Breast epithelium (tissue), 4 donors: ENCODE data around the gene MYO5B. TPM values are rescaled to one million over a fixed set of nuclear protein-coding genes. Genes with fewer than 3 reads are reported as not detected.
A peak's percentile ranks its signal among the peaks of the same experiment; 100 is the strongest.

Source experiments
- DNase-seq, 2 donors: peaks; one replicate each; pipeline ENCODE4 v3.0.0-alpha.2; 2019; ENCODE audit warnings: low spot score in 2 of 2
- H3K27ac ChIP-seq, 2 donors: fragments of 200-600 bp; sonication (generic) in 1 of 2; one replicate each; pipeline ENCODE4 v1.5.1; 2016 to 2019; ENCODE audit warnings: mild to moderate bottlenecking in 1 of 2
- H3K27me3 ChIP-seq, 2 donors: fragments of 200-600 bp; sonication (generic) in 1 of 2; one replicate each; pipeline versions ENCODE4 v1.5.1 to v1.6.0; 2017 to 2019; ENCODE audit warnings: control low read depth in 1 of 2, mild to moderate bottlenecking in 1 of 2
- H3K36me3 ChIP-seq: fragments of 200-600 bp; one replicate; pipeline ENCODE4 v1.5.1; 2019
- H3K4me1 ChIP-seq, 2 donors: fragments of 200-600 bp; sonication (generic); one replicate each; pipeline ENCODE4 v1.5.1; 2016 to 2019; ENCODE audit warnings: control low read depth in 1 of 2
- H3K4me3 ChIP-seq, 3 donors: fragments of 200-600 bp; sonication (generic); 1 replicate in 2 of 3; 2 replicates in 1 of 3; pipeline ENCODE4 v1.5.1; 2016 to 2019; ENCODE audit warnings: mild to moderate bottlenecking in 3 of 3, moderate library complexity in 2 of 3
- H3K9me3 ChIP-seq, 2 donors: fragments of 200-600 bp; sonication (generic) in 1 of 2; one replicate each; pipeline ENCODE4 v1.5.1; 2016 to 2019; ENCODE audit warnings: control low read depth in 1 of 2
- POLR2A ChIP-seq: fragments of 450-650 bp; IDR thresholded peaks from one replicate; pipeline ENCODE4 v1.6.1; 2016; ENCODE audit warnings: antibody characterized with exemption, mild to moderate bottlenecking, moderate library complexity
- POLR2AphosphoS5 ChIP-seq, 3 donors: sonication (generic); formaldehyde crosslinking; IDR thresholded peaks; one replicate each; pipeline ENCODE4 v1.6.1; 2017; ENCODE audit warnings: antibody characterized with exemption in 3 of 3
- intact Hi-C: fragments of 100-400 bp; cut with DNase I; formaldehyde crosslinking; loops from one replicate; pipeline ENCODE4 v1.15.1; 2023; ENCODE audit warnings: low total_unique reads
- total RNA-seq, 3 donors: library from RNA; depleted of rRNA; stranded (reverse); fragments of >200 nt; gene quantifications; one replicate each; pipeline ENCODE4 v1.1.0, GENCODE V29; 2016
- TF ChIP-seq, protein P1 (sequence below), 3 donors: fragments of 450-650 bp; IDR thresholded peaks; one replicate each; pipeline ENCODE4 v1.5.1; 2016 to 2017; ENCODE audit warnings: antibody characterized with exemption in 3 of 3, mild to moderate bottlenecking in 3 of 3, moderate library complexity in 3 of 3

MYO5B gene
- total RNA-seq, 3 donors from 2014 or later, result 2.4 to 53.1 (median 22.0) TPM

DNA sequence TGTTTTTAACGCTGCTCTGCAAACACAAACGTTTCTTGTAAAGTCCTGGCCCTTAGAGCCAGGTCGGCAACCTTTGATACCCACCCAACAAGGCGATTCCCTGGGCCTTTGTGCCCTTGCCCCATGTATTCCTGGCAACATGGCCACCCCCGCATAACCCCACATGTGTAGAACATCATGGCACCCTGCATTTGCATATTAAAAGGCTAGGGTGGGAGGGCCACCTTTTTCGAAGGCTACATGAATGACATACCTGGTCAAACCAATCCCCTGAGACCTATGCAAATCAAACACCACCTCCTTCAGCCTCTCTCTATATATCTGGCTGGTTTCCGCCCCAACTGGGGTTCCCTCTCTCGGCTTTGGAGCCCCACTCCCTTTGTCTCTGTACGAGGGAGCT, 105.2 kb downstream of the MYO5B start:
- no peaks in the 10 kb centered on the region for H3K9me3 ChIP-seq
- H3K27me3 ChIP-seq, result no peaks in the 10 kb centered on the region
- H3K4me3 ChIP-seq, result no peak overlapping the region
- no peaks in the 10 kb centered on the region for H3K36me3 ChIP-seq
- intact Hi-C loops, result no loop called here
- DNase-seq, result no peak
- TF ChIP-seq POLR2A, result no peak
- H3K27ac ChIP-seq, result no peak overlapping the region
- no peaks in the 10 kb centered on the region for H3K4me1 ChIP-seq

DNA sequence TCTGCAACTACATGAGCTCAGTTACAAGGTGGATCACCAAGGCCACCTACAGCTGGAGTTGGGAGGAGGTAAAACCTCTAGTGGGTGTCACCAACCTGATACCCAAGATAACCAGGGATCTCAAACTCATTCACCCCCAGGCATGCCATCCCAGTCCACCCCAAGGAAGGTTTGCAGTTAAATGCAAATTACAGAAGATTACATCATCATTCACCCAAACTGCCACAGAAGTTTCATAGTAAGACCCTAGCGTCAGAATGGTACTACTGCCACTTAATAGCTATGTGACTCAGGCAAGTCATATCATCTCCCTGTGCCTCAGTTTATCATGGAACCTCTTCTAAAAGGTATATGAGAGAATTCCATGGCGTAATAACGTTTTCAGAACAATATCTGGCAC, 111.2 kb downstream of the MYO5B start:
- Histone ChIP-seq H3K27me3 (no peaks in the 10 kb centered on the region), H3K27ac (no peak overlapping the region), H3K36me3 (no peaks in the 10 kb centered on the region), H3K4me3 (no peak overlapping the region), H3K4me1 (no peaks in the 10 kb centered on the region), H3K9me3 (no peaks in the 10 kb centered on the region)
- intact Hi-C loops, result no loop called here
- no peak for DNase-seq
- TF ChIP-seq POLR2AphosphoS5 (IDR thresholded peaks at IDR 0.05), result no peak
- TF ChIP-seq, protein P1, sequence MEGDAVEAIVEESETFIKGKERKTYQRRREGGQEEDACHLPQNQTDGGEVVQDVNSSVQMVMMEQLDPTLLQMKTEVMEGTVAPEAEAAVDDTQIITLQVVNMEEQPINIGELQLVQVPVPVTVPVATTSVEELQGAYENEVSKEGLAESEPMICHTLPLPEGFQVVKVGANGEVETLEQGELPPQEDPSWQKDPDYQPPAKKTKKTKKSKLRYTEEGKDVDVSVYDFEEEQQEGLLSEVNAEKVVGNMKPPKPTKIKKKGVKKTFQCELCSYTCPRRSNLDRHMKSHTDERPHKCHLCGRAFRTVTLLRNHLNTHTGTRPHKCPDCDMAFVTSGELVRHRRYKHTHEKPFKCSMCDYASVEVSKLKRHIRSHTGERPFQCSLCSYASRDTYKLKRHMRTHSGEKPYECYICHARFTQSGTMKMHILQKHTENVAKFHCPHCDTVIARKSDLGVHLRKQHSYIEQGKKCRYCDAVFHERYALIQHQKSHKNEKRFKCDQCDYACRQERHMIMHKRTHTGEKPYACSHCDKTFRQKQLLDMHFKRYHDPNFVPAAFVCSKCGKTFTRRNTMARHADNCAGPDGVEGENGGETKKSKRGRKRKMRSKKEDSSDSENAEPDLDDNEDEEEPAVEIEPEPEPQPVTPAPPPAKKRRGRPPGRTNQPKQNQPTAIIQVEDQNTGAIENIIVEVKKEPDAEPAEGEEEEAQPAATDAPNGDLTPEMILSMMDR (IDR thresholded peaks at IDR 0.05), result no peak
- no peak for TF ChIP-seq POLR2A

- no peak for TF ChIP-seq POLR2A
- TF ChIP-seq, protein P1 (IDR thresholded peaks at IDR 0.05), result no peak
- no peak for TF ChIP-seq POLR2AphosphoS5 (IDR thresholded peaks at IDR 0.05)
- intact Hi-C loops, result no loop called here
Measured at GRCh38 chr18:50080932-50081560, 113.9 kb downstream of the MYO5B start.

DNA sequence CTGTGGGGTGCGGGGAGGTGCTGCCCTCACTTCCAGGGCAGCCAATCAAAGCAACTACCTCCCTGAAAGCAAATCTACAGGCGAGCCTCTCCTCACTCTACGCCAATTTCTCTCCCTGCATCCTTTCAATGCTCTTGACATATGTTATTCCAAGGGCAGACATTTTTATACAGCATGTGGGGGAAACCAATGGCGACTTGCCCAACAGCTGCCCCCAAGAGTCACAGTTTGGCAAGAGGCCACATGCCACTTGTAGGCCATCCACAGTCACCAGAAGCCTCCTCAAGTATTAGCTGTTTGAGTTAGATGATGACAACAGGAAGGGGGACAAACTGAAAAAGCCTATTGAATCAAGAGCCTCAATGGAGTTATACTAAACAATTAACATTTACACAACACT, 114.6 kb downstream of the MYO5B start:
- H3K4me3 ChIP-seq, result no peak overlapping the region
- H3K27me3 ChIP-seq, result no peaks in the 10 kb centered on the region
- peak overlapping the region in 1 of 2 donors; percentile 64 for H3K27ac ChIP-seq
- DNase-seq, result no peak
- no peaks in the 10 kb centered on the region for H3K4me1 ChIP-seq
- no peaks in the 10 kb centered on the region for H3K9me3 ChIP-seq
- TF ChIP-seq, protein P1 (IDR thresholded peaks at IDR 0.05), result no peak
- TF ChIP-seq POLR2AphosphoS5 (IDR thresholded peaks at IDR 0.05) (no peak), POLR2A (no peak)
- intact Hi-C loops, result no loop called here
- H3K36me3 ChIP-seq, result no peaks in the 10 kb centered on the region

More at GRCh38 chr18:50080932-50081560, 113.9 kb downstream of the MYO5B start:
- H3K9me3 ChIP-seq, result no peaks in the 10 kb centered on the region
- peak overlapping the region; percentile 54 to 64 for H3K27ac ChIP-seq
- H3K36me3 ChIP-seq, result no peaks in the 10 kb centered on the region
- no peak for DNase-seq
- no peaks in the 10 kb centered on the region for H3K4me1 ChIP-seq
- no peak overlapping the region for H3K4me3 ChIP-seq
- no peaks in the 10 kb centered on the region for H3K27me3 ChIP-seq

- Histone ChIP-seq H3K36me3 (no peaks in the 10 kb centered on the region), H3K4me1 (no peaks in the 10 kb centered on the region), H3K27me3 (no peaks in the 10 kb centered on the region), H3K4me3 (no peak overlapping the region), H3K9me3 (no peaks in the 10 kb centered on the region), H3K27ac (peak overlapping the region in 1 of 2 donors; percentile 64)
- TF ChIP-seq, protein P1 (IDR thresholded peaks at IDR 0.05), result no peak
- TF ChIP-seq POLR2AphosphoS5 (IDR thresholded peaks at IDR 0.05) (no peak), POLR2A (no peak)
- intact Hi-C loops, result no loop called here
- DNase-seq, result peak; percentile 72 to 78
Measured at GRCh38 chr18:50079571-50080295, 115.2 kb downstream of the MYO5B start.
